ENCODE data around the gene PADI6. TPM values are rescaled to one million over a fixed set of nuclear protein-coding genes. Genes with fewer than 3 reads are reported as not detected.
A peak's percentile ranks its signal among the peaks of the same experiment; 100 is the strongest.

PADI6 gene
- total and polyA plus RNA-seq, 7 experiments from 2014 or later = not detected

- Histone ChIP-seq H3K4me1 (ENCODE audit: control insufficient read depth in 2 of 2, insufficient read depth in 2 of 2, low read length in 2 of 2) (peaks cover 0 to under 1% of the 10 kb centered on the region in 2 donors), H3K9me3 (ENCODE audit: control insufficient read depth in 2 of 3, low read length in 3 of 3) (no peaks in the 10 kb centered on the region), H3K4me3 (ENCODE audit: low read length) (no peak overlapping the region), H3K36me3 (ENCODE audit: control insufficient read depth in 2 of 3, insufficient read depth in 3 of 3, low read length in 3 of 3) (no peaks in the 10 kb centered on the region), H3K27me3 (ENCODE audit: control insufficient read depth in 2 of 2, insufficient read depth in 2 of 2, low read length in 2 of 2) (no peaks in the 10 kb centered on the region), H3K27ac (ENCODE audit: low read depth, low read length) (no peak overlapping the region)
- Mint-ChIP-seq H3K36me3 (peaks cover 0 to 4% (median 0%) of the 10 kb centered on the region in 5 donors), H3K4me1 (peaks cover 0 to 6% (median 2%) of the 10 kb centered on the region in 7 donors), H3K27ac (no peak overlapping the region), H3K4me3 (no peak overlapping the region), H3K27me3 (peaks cover 0 to 7% (median 0%) of the 10 kb centered on the region in 5 donors), H3K9me3 (peaks cover 0 to 4% (median 0%) of the 10 kb centered on the region in 11 donors)
- CTCF ChIA-PET = no interaction called here
- DNase-seq = no peak
- POLR2A ChIA-PET = no interaction called here
- intact Hi-C loops (cut with micrococcal nuclease) = no loop called here
- no peak for ATAC-seq
These were observed 10.3 kb upstream of the PADI6 start for GRCh38 chr1:17361687-17362086.

- Mint-ChIP-seq H3K27me3 (peaks cover 0 to 9% (median 0%) of the 10 kb centered on the region in 5 donors), H3K9me3 (peaks cover 0 to 4% (median 0%) of the 10 kb centered on the region in 11 donors), H3K36me3 (peaks cover 0 to 4% (median 0%) of the 10 kb centered on the region in 5 donors), H3K4me3 (no peak overlapping the region), H3K4me1 (peaks cover 0 to 5% (median 0%) of the 10 kb centered on the region in 7 donors), H3K27ac (no peak overlapping the region)
- intact Hi-C loops (cut with micrococcal nuclease) = no loop called here
- ChIA-PET CTCF (no interaction called here), POLR2A (no interaction called here)
- no peak overlapping the region for H3K4me3 ChIP-seq (ENCODE audit: low read length)
- DNase-seq (no peak), ATAC-seq (no peak)
- no peaks in the 10 kb centered on the region for H3K36me3 ChIP-seq (ENCODE audit: control insufficient read depth in 2 of 3, insufficient read depth in 3 of 3, low read length in 3 of 3)
- H3K9me3 ChIP-seq (ENCODE audit: control insufficient read depth in 2 of 3, low read length in 3 of 3) = no peaks in the 10 kb centered on the region
- no peak overlapping the region for H3K27ac ChIP-seq (ENCODE audit: low read depth, low read length)
- H3K4me1 ChIP-seq (ENCODE audit: control insufficient read depth in 2 of 2, insufficient read depth in 2 of 2, low read length in 2 of 2) = no peaks in the 10 kb centered on the region
- no peaks in the 10 kb centered on the region for H3K27me3 ChIP-seq (ENCODE audit: control insufficient read depth in 2 of 2, insufficient read depth in 2 of 2, low read length in 2 of 2)
These were observed 8.6 kb upstream of the PADI6 start for GRCh38 chr1:17363351-17363750.

- DNase-seq = no peak
- Histone ChIP-seq H3K36me3 (ENCODE audit: control insufficient read depth in 2 of 3, insufficient read depth in 3 of 3, low read length in 3 of 3) (no peaks in the 10 kb centered on the region), H3K4me3 (ENCODE audit: low read length) (no peak overlapping the region), H3K27me3 (ENCODE audit: control insufficient read depth in 2 of 2, insufficient read depth in 2 of 2, low read length in 2 of 2) (no peaks in the 10 kb centered on the region), H3K4me1 (ENCODE audit: control insufficient read depth in 2 of 2, insufficient read depth in 2 of 2, low read length in 2 of 2) (no peaks in the 10 kb centered on the region), H3K27ac (ENCODE audit: low read depth, low read length) (no peak overlapping the region), H3K9me3 (ENCODE audit: control insufficient read depth in 2 of 3, low read length in 3 of 3) (no peaks in the 10 kb centered on the region)
- H3K27me3 Mint-ChIP-seq = peaks cover 0 to 9% (median 0%) of the 10 kb centered on the region in 5 donors
- ChIA-PET POLR2A (no interaction called here), CTCF (no interaction called here)
- H3K36me3 Mint-ChIP-seq = peaks cover 0 to 4% (median 0%) of the 10 kb centered on the region in 5 donors
- intact Hi-C loops (cut with micrococcal nuclease) = no loop called here
- no peak overlapping the region for H3K27ac Mint-ChIP-seq
- peaks cover 0 to 4% (median 0%) of the 10 kb centered on the region in 11 donors for H3K9me3 Mint-ChIP-seq
- no peak overlapping the region for H3K4me3 Mint-ChIP-seq
- no peak for ATAC-seq
- peaks cover 0 to 5% (median 0%) of the 10 kb centered on the region in 7 donors for H3K4me1 Mint-ChIP-seq
These were observed 8.2 kb upstream of the PADI6 start for GRCh38 chr1:17363771-17364170.

- Mint-ChIP-seq H3K9me3 (peaks cover 0 to 4% (median 0%) of the 10 kb centered on the region in 11 donors), H3K4me3 (no peak overlapping the region), H3K27me3 (peaks cover 0 to 9% (median 0%) of the 10 kb centered on the region in 5 donors), H3K4me1 (peaks cover 0 to 5% (median 0%) of the 10 kb centered on the region in 7 donors), H3K27ac (no peak overlapping the region), H3K36me3 (peaks cover 0 to 4% (median 0%) of the 10 kb centered on the region in 5 donors)
- H3K4me3 ChIP-seq (ENCODE audit: low read length) = no peak overlapping the region
- intact Hi-C loops (cut with micrococcal nuclease) = no loop called here
- H3K27me3 ChIP-seq (ENCODE audit: control insufficient read depth in 2 of 2, insufficient read depth in 2 of 2, low read length in 2 of 2) = no peaks in the 10 kb centered on the region
- no peaks in the 10 kb centered on the region for H3K4me1 ChIP-seq (ENCODE audit: control insufficient read depth in 2 of 2, insufficient read depth in 2 of 2, low read length in 2 of 2)
- POLR2A ChIA-PET = interaction anchor here (0.6 kb wide), 1 partner anchor 30 kb away, joined by 3 read pairs; no protein-coding TSS in a partner anchor
- CTCF ChIA-PET = no interaction called here
- H3K27ac ChIP-seq (ENCODE audit: low read depth, low read length) = no peak overlapping the region
- no peak for DNase-seq
- no peaks in the 10 kb centered on the region for H3K9me3 ChIP-seq (ENCODE audit: control insufficient read depth in 2 of 3, low read length in 3 of 3)
- peak; percentile 64 for ATAC-seq
- H3K36me3 ChIP-seq (ENCODE audit: control insufficient read depth in 2 of 3, insufficient read depth in 3 of 3, low read length in 3 of 3) = no peaks in the 10 kb centered on the region
These were observed 6.7 kb upstream of the PADI6 start for GRCh38 chr1:17365293-17365692.

- H3K4me3 ChIP-seq (ENCODE audit: low read length) = no peak overlapping the region
- Mint-ChIP-seq H3K4me1 (peaks cover 0 to 2% (median 0%) of the 10 kb centered on the region in 7 donors), H3K27me3 (peaks cover 0 to 5% (median 0%) of the 10 kb centered on the region in 5 donors), H3K9me3 (no peaks in the 10 kb centered on the region), H3K27ac (no peak overlapping the region), H3K4me3 (no peak overlapping the region), H3K36me3 (no peaks in the 10 kb centered on the region)
- CTCF ChIA-PET = no interaction called here
- POLR2A ChIA-PET = no interaction called here
- H3K27me3 ChIP-seq (ENCODE audit: control insufficient read depth in 2 of 2, insufficient read depth in 2 of 2, low read length in 2 of 2) = no peaks in the 10 kb centered on the region
- no peak for DNase-seq
- no peak overlapping the region for H3K27ac ChIP-seq (ENCODE audit: low read depth, low read length)
- intact Hi-C loops (cut with micrococcal nuclease) = no loop called here
- ATAC-seq = no peak
- no peaks in the 10 kb centered on the region for H3K9me3 ChIP-seq (ENCODE audit: control insufficient read depth in 2 of 3, low read length in 3 of 3)
- no peaks in the 10 kb centered on the region for H3K4me1 ChIP-seq (ENCODE audit: control insufficient read depth in 2 of 2, insufficient read depth in 2 of 2, low read length in 2 of 2)
- no peaks in the 10 kb centered on the region for H3K36me3 ChIP-seq (ENCODE audit: control insufficient read depth in 2 of 3, insufficient read depth in 3 of 3, low read length in 3 of 3)
These were observed 2.5 kb upstream of the PADI6 start for GRCh38 chr1:17369466-17369865.

GRCh38 chr1:17370618-17371017 is 1.4 kb upstream of the PADI6 start:
- no peaks in the 10 kb centered on the region for H3K9me3 Mint-ChIP-seq
- CTCF ChIA-PET = no interaction called here
- no peak for ATAC-seq

GRCh38 chr1:17372955-17373354 is 959 bp downstream of the PADI6 start:
- no peak overlapping the region for H3K4me3 Mint-ChIP-seq
- H3K36me3 Mint-ChIP-seq = no peaks in the 10 kb centered on the region
- Histone ChIP-seq H3K4me1 (ENCODE audit: control insufficient read depth in 2 of 2, insufficient read depth in 2 of 2, low read length in 2 of 2) (no peaks in the 10 kb centered on the region), H3K27ac (ENCODE audit: low read depth, low read length) (no peak overlapping the region), H3K36me3 (ENCODE audit: control insufficient read depth in 2 of 3, insufficient read depth in 3 of 3, low read length in 3 of 3) (no peaks in the 10 kb centered on the region), H3K9me3 (ENCODE audit: control insufficient read depth in 2 of 3, low read length in 3 of 3) (no peaks in the 10 kb centered on the region), H3K4me3 (ENCODE audit: low read length) (no peak overlapping the region), H3K27me3 (ENCODE audit: control insufficient read depth in 2 of 2, insufficient read depth in 2 of 2, low read length in 2 of 2) (no peaks in the 10 kb centered on the region)
- H3K4me1 Mint-ChIP-seq = no peaks in the 10 kb centered on the region
- H3K27ac Mint-ChIP-seq = no peak overlapping the region
- DNase-seq (no peak), ATAC-seq (no peak)
- ChIA-PET CTCF (no interaction called here), POLR2A (no interaction called here)
- H3K27me3 Mint-ChIP-seq = peaks cover 0 to 7% (median 3%) of the 10 kb centered on the region in 5 donors
- intact Hi-C loops (cut with micrococcal nuclease) = no loop called here
- no peaks in the 10 kb centered on the region for H3K9me3 Mint-ChIP-seq

More at GRCh38 chr1:17370618-17371017, 1.4 kb upstream of the PADI6 start:
- intact Hi-C loops (cut with micrococcal nuclease) = no loop called here
- no peak for DNase-seq
- Histone ChIP-seq H3K27ac (ENCODE audit: low read depth, low read length) (no peak overlapping the region), H3K4me1 (ENCODE audit: control insufficient read depth in 2 of 2, insufficient read depth in 2 of 2, low read length in 2 of 2) (no peaks in the 10 kb centered on the region), H3K4me3 (ENCODE audit: low read length) (no peak overlapping the region), H3K9me3 (ENCODE audit: control insufficient read depth in 2 of 3, low read length in 3 of 3) (no peaks in the 10 kb centered on the region), H3K36me3 (ENCODE audit: control insufficient read depth in 2 of 3, insufficient read depth in 3 of 3, low read length in 3 of 3) (no peaks in the 10 kb centered on the region), H3K27me3 (ENCODE audit: control insufficient read depth in 2 of 2, insufficient read depth in 2 of 2, low read length in 2 of 2) (no peaks in the 10 kb centered on the region)
- H3K4me1 Mint-ChIP-seq = peaks cover 0 to under 1% (median 0%) of the 10 kb centered on the region in 7 donors
- H3K4me3 Mint-ChIP-seq = no peak overlapping the region
- POLR2A ChIA-PET = no interaction called here
- peaks cover 0 to 3% (median 0%) of the 10 kb centered on the region in 5 donors for H3K27me3 Mint-ChIP-seq
- H3K36me3 Mint-ChIP-seq = no peaks in the 10 kb centered on the region
- H3K27ac Mint-ChIP-seq = no peak overlapping the region

Measured in naive thymus-derived CD4-positive, alpha-beta T cell (primary cell).